GM10248 (cell line): ENCODE measurements around the gene CACNG4.

Experiments used
- CTCF ChIA-PET: fragments of 300-600 bp; sonication (Branson Sonifier 250); formaldehyde crosslinking; extraction: SDS; loops from one replicate; lab custom pipeline; 2021; ENCODE audit warnings: antibody characterized with exemption; lab: Yijun Ruan, JAX
- POLR2A ChIA-PET: fragments of 350-650 bp; sonication (Branson Sonifier 250); formaldehyde crosslinking; extraction: SDS; loops from one replicate; lab custom pipeline; 2020; ENCODE audit warnings: antibody characterized with exemption; lab: Yijun Ruan, JAX
- DNase-seq: peaks from one replicate; pipeline ENCODE4 v3.0.0; 2012; ENCODE audit errors: extremely low spot score
- CTCF ChIP-seq: IDR thresholded peaks from 2 replicates; pipeline ENCODE4 v1.5.1; 2012; ENCODE audit warnings: mild to moderate bottlenecking, low read depth; ENCODE audit errors: extremely low read depth, missing control alignments, control extremely low read depth

Gene CACNG4

GRCh38 chr17:67044016-67044772, 79.7 kb downstream of the CACNG4 start, which contains the start of gene CACNG1:
Gene CACNG1, plus strand, starts transcription at chr17:67044554. Its CDS starts 107 bp downstream, at chr17:67044661.
- ChIA-PET CTCF (no interaction called here), POLR2A (no interaction called here)
- no peak for DNase-seq
- no peak for TF ChIP-seq CTCF

DNA sequence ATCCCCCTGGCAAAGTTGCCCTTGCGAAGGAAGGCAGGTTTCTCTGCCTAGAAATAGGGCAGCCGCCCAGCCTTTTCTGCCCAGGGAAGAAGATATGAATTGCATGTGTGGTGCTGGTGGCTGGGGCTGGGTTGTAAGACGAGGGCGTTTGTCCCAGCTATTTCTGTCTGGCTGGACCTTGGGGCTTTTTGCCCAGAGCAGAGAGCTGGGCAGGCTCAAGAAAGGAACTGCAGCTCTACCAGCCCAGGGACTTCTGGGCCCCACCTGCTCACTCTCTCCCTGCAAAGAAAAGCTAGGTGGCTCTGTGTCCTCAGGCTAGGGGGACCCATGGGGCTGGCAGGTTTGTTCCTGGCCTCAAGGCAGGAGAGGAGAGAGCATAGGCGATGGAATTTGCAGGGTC, 80.4 kb downstream of the CACNG4 start:
- POLR2A ChIA-PET: no interaction called here
- no peak for TF ChIP-seq CTCF
- CTCF ChIA-PET: no interaction called here
- no peak for DNase-seq

GRCh38 chr17:67046398-67046797, 81.9 kb downstream of the CACNG4 start:
- no peak for DNase-seq
- no peak for TF ChIP-seq CTCF
- ChIA-PET CTCF (interaction anchor here (1.5 to 2.9 kb wide), 2 partner anchors 10 to 35 kb away, joined by 4 to 8 read pairs; no protein-coding TSS in a partner anchor), POLR2A (no interaction called here)

DNA sequence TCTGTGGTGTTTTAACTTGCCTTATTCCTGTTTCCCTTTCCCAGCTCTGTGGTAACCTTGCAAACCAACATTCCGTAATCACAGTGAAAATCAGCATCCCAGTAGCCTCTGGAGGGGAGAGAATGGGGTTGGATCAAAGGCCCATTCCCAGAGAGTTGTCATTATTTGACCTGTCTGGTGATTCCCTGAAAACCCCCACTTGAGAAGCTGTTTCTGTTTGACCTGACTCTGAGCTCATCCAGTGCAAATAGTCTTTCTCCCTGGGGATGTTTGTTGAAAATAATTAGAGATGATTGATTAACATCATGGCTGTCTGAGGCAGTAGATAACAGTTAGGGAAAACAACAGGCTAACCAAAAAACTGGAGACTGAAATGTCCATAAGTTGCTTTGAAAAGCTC, 82.9 kb downstream of the CACNG4 start:
- TF ChIP-seq CTCF: no peak
- ChIA-PET POLR2A (no interaction called here), CTCF (interaction anchor here (1.5 to 2.9 kb wide), 2 partner anchors 11 to 34 kb away, joined by 4 to 8 read pairs; no protein-coding TSS in a partner anchor)
- no peak for DNase-seq

DNA sequence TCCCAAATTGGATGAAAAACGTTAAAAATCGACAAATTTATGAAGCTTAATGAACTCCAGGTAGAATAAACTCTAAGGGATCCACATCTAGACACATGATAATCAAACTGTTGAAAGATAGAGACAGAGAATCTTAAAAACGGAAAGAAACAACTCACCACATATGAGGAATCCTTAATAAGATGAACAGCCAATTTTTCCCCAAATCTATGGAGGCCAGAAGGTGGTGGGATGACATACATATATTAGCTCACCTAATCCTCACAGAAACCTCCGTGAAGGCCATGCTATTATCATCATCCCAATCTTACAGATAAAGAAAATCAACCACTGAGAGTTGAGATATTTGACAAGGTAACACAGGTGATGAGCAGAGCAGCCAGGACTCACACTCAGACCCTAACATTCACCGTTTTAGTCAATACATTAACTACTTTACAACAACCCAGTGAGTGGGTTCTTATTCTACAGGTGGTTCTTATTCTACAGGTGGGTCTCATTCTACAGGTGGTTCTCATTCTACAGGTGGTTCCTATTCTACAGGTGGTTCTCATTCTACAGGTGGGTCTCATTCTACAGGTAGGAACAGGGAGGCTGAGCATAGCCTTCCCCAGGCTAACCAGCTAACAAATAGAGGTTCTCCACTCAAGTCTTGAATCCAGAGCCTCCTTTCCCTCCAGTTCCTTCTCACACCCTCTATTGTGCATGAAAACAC, 84.7 kb downstream of the CACNG4 start:
- CTCF ChIA-PET: interaction anchor here (2.9 kb wide), 1 partner anchor 32 kb away, joined by 8 read pairs; no protein-coding TSS in a partner anchor
- no peak for TF ChIP-seq CTCF
- no peak for DNase-seq
- POLR2A ChIA-PET: no interaction called here

DNA sequence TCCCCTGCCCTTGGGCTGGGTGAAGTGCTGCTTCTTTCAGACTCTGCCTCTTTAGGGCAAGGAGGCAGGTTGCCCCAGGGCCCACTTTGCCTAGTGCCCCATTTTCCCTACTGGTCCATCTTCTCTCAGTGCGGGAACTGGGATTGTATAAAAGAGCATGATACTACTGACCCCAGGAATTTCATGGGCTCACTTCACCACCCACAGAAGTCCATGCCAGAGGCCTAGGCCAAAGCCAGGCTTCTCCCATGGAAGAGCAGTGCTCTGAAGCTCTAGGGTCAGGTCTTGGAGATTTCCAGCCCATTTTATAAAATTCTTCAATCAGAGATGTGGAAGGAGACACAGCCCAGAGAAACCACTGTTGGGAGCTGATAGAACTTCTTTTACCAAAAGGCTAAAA, 85.6 kb downstream of the CACNG4 start:
- CTCF ChIA-PET: interaction anchor here (1.7 kb wide), 1 partner anchor 8 kb away, joined by 6 read pairs; no protein-coding TSS in a partner anchor
- DNase-seq: no peak
- POLR2A ChIA-PET: no interaction called here
- TF ChIP-seq CTCF: no peak
